AG08395 (cell line): ENCODE measurements around the gene KIF20A.
"Not testable (repeated sequence)": the region's sequence is repeated elsewhere in the genome, so short reads cannot be mapped to it uniquely, and the experiment has no call there.

ENCODE experiments used
- DNase-seq: peaks from one replicate; pipeline ENCODE4 v3.0.0; 2012; ENCODE audit warnings: mixed read lengths, low spot score

KIF20A gene

GRCh38 chr5:138178516-138179276 is at the start of gene KIF20A, which contains the start of gene BRD8:
Gene KIF20A, plus strand, starts transcription at chr5:138179112. Its CDS starts 569 bp downstream, at chr5:138179681.
Gene BRD8, minus strand, starts transcription at chr5:138178630. Its CDS starts 16 bp downstream, at chr5:138178614.
- DNase-seq, result peak; percentile 99

DNA sequence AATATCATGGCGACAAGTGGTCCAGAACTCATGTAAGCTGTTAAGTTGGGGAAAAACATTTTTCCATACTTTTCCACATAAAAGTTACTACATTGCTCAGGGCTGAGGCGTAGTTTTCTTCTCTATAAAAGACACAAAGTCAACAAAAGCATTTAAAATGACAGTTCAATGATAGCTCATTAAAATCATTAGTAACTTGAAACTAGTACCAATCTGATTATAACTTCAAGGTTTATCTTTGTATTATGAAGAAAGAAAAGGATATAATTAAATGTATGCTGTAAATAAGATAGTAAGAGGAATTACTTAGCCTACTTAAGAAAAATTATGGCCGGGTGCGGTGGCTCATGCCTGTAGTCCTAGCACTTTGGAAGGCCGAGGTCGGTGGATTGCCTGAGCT is 49.6 kb upstream of the KIF20A start:
- DNase-seq, result no peak

DNA sequence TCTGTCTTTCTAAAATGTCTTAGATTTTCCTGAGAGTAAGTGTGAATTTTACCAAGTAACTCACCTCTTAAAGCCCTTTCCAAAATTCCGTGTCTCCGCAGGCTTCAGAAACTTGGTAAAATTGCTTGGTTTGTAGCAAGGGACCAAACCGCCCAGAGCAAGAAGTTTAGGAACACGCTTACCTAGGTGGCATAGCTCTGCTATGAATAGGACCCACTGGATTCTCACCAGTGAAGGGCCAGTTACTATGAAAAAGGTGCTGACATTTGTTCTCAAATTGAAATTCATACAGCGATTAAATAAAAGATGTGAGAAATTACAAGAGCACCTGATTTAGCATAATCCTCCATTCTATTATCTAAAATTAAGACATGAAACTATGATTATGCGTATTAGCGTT is 46.4 kb upstream of the KIF20A start:
- DNase-seq, result no peak

DNA sequence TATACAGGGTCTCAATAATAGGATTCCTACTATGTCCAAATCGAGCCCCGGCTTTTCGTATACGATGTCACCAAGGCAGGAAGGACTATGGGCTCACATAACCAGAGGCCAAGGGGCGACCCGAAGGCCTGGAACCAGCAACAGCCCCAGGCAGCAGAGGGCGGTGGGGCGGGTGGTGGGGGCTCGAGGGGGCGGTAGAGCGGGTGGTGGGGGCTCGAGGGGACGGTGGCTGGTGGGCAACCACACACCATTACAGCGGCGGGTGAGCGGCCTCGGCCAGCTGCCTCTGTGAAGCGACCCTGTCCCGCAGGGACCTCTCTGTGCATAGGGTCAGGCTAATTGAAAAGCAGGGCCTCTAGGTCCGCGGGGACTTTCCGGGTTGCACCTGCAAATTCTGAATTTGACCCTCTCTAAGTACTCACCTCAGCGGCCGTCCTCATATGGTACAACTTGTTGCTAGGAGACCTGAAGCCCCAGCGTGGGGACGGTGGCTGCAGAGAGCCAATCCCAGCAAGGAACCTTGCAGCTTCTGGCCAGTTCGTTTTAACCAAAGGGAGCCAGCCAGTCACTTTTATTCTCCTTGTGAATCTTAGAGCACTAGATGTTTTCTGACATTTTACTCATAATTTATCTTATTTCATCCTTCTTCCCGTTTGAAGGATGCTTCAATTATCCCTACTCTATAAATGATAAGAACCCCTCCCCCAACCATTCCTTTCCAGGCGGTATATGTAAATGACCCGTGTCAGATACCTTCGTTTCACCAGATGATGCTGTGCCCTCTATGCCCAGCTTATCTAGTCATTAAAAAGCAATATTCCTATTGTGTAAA is 39.7 kb upstream of the KIF20A start, which contains the start of gene NME5:
Gene NME5, minus strand, starts transcription at position 480 of the 832 bp plus-strand sequence. CDS start 648 bp downstream, outside the sequence.
- DNase-seq, result peak; percentile 59

GRCh38 chr5:138139781-138140090 is 39.2 kb upstream of the KIF20A start:
- no peak for DNase-seq

DNA sequence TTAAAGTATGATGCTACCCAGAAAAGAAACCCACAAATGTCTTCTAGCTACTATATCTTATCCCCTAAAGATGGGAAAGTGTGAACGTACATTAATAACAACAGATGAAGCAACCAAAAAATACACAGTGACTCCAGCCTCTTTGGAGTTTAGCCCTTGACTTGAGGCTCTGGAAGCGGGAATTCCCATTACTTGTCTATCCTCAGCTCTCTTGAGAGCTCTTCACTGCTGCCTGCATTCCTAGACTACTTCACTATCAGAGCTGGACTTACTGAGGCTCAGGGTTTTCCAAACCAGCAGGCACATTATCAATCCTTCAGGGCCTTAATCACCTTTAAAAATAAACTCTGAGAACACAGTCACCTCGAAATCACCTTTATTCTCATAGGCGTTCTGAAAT is 38.6 kb upstream of the KIF20A start:
- DNase-seq, result no peak

DNA sequence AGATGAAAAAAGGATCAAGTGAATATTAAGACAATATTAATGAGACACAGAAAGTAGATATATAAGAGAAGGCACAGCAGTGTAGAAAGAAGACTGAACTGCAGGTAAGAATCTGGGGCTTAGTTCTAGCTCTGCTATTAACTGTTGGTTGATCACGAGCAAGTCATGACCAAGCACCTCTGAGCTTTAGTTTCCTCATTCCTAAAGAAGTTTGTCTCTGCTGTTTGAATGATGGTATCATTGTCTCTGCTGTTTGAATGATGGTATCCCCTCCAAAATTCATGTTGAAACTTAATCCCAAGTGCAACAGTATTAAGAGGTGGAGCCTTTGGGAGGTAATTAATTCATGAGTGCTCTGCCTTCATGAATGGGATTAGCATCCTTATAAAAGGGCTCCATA is 37.2 kb upstream of the KIF20A start:
- DNase-seq, result no peak

DNA sequence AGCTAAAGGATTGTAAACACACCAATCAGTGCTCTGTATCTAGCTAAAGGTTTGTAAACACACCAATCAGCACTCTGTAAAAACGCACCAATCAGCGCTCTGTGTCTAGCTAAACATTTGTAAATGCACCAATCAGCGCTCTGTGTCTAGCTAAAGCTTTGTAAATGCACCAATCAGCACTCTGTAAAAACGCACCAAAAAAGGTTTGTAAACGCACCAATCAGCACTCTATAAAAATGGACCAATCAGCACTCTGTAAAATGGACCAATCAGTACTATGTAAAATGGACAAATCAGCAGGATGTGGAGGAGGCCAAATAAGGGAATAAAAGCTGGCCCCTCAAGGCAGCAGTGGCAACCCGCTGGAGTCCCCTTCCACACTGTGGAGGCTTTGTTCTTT is 35.3 kb upstream of the KIF20A start:
- not testable (repeated sequence) for DNase-seq

GRCh38 chr5:138148811-138149210 is 30.1 kb upstream of the KIF20A start:
- peak; percentile 40 for DNase-seq

DNA sequence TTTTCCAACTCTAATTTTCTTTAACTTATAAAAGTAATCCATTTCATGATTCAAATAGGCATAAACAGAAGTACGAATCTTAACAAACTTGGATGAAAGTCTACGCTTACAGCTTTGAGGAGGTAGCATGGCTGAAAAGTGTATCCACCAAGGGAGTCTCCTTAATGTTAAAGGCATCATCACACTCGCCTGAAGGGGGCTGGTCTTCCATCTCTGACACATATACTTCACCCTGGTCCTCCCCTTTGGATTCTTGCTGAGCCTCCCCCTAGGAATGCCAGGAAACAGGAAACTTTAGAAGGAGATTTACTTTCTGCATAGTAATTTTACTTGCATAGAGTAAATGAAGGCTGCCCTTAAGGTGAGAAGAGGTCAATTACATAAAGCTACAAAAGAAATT is 29.4 kb upstream of the KIF20A start:
- no peak for DNase-seq

DNA sequence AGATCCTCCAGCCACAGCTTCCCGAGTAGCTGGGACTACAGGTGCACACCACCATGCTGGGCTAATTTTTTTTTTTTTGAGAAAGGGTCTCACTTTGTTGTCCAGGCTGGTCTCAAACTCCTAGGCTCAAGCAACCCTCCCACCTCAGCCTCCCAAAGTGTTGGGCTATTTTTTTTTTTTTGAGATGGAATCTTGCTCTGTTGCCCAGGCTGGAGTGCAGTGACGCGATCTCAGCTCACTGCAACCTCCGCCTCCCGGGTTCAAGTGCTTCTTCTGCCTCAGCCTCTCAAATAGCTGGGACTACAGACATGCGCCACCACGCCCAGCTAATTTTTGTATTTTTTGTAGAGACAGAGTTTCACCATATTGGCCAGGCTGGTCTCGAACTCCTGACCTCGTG is 22.9 kb upstream of the KIF20A start:
- not testable (repeated sequence) for DNase-seq

DNA sequence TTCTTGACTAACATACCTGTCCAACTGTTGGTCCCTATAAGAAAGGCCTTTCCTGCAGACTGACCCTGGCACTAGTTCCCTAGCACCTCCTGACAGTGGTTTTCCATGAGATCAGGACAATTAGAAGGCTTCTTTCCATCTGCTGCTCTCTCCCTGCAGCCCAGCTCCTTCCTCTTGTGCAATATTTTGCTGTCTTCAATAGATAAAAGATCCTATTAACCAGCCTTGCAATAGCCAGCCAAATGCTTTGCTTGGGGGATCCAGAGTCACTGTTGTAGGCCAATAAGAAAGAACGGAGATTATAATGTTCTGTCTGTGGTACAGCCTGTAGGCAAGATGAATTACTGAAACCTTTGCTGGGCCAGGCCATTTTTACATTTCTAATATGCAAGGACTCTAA is 21.3 kb upstream of the KIF20A start:
- no peak for DNase-seq

GRCh38 chr5:138159666-138160065 is 19.2 kb upstream of the KIF20A start:
- no peak for DNase-seq

DNA sequence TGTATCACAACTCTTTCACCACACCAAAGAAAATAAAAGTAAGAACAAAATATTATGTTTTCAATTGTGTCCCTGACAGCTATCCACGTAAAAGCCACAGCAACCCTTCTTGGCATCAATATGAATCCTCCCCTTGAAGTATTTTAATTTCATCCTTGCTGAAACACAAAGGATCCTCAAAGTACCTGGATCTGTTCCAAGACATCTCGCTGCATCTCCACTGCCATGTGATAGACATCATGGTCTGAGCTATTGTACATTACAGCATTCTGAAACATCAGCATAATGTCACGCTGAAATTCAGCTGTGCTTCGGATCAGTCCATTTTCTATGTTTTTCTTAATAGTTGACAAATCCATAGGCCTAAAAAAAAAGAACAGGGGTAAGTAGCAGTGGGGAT is 18.2 kb upstream of the KIF20A start:
- DNase-seq, result no peak

GRCh38 chr5:138163721-138164120 is 15.2 kb upstream of the KIF20A start:
- no peak for DNase-seq

DNA sequence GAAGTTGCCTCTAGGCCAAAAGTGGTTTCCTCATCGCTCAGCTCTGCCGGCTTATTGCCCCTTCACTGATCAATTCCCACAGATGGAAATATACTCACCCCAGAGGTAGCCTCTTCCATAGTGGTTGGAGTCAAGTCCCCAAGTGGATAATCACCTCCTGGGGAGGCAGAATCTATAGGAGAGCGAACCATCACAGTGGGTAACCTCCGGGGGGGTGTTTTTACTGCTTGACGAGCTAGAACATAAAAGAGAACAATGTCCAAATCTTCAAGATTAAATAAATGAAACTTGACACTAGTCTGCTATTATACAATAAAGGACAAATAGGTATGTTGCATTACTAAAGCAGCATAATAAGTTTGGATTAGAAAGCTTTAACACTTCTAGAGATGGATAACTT is 9.8 kb upstream of the KIF20A start:
- DNase-seq, result no peak

GRCh38 chr5:138170299-138170698 is 8.6 kb upstream of the KIF20A start:
- no peak for DNase-seq

DNA sequence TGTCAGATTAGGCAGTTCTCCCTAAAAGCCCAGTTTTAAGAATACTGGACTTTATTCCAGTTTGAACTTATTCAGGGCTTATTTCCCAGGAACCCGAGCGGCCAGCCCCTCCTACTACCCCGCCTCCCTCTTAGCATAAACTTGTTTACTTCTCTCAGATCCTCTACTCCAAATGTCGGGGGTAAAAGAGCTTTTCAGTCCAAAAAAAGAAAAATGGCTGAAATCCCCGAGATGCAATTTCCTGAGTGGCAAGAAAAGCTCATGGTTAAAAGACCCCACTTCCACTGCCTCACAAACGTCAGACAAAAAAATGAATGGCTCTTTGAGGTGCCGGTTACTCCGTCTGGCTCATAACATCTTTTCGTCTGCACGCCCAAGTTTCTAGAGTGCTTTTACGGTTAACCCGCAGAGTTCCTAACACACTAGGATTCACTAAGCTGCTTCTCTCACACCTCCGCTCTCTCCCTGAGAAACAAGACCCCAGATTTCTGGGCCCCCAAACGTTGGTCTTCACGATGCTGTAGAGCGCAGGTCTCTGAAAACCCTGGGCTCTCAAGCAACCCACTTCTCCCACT is 884 bp upstream of the KIF20A start:
- DNase-seq, result peak; percentile 54

DNA sequence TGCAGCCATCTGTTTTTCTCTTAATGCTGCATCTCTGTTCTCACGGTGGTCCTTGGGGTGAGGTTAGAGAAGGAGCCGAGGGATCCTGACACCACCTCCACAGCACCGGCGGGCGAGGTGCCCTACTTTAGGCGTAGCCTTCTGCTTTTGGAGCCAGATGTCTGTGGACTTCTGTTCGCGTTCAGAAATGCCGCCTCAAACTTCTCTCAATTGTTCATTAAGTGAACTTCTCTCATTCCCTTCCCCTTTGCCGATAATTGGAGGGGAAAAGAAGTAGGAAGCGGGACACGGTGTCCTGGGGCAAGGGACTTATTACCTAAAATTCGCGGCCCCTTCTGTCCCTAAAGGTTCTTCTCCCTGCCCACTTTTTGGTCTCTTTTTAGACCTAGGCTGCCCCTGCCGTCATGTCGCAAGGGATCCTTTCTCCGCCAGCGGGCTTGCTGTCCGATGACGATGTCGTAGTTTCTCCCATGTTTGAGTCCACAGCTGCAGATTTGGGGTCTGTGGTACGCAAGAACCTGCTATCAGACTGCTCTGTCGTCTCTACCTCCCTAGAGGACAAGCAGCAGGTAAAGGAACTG is 455 bp downstream of the KIF20A start:
- no peak for DNase-seq

- DNase-seq, result peak; percentile 53
Measured at GRCh38 chr5:138180183-138180782, 1.4 kb downstream of the KIF20A start.

- DNase-seq, result no peak
Measured at GRCh38 chr5:138180841-138181240, 1.9 kb downstream of the KIF20A start.

DNA sequence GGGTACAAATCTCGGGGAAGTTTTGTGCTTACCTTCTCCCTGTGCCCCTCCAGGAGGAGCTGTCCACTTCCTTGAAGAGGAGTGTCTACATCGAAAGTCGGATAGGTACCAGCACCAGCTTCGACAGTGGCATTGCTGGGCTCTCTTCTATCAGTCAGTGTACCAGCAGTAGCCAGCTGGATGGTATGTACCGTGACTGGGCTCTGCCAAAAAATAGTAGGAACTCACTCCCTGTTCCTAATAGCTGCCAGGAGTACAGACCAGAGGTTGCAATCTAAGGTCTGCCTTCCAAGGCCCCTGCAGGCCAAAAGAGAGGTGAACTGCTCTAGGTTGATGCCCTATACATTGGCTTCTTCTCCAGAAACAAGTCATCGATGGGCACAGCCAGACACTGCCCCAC is 3.9 kb downstream of the KIF20A start:
- DNase-seq, result no peak
